GM19239 (cell line): ENCODE data around the gene MIB1.
A peak's percentile ranks its signal among the peaks of the same experiment; 100 is the strongest.

Source experiments
- DNase-seq: peaks from one replicate; pipeline ENCODE4 v3.0.0; 2011; ENCODE audit warnings: low spot score; ENCODE audit not compliant: insufficient read length
- FAIRE-seq: peaks from 2 replicates; lab custom pipeline; 2011; peaks lifted over from hg19 to GRCh38; lab: Jason Lieb, UNC

Gene MIB1

GRCh38 chr18:21864386-21864785 is 123.8 kb downstream of the MIB1 start:
- no peak for FAIRE-seq
- no peak for DNase-seq

- DNase-seq (no peak), FAIRE-seq (no peak)
Observed at GRCh38 chr18:21865043-21865442, 124.5 kb downstream of the MIB1 start.

GRCh38 chr18:21868770-21869169 is 128.2 kb downstream of the MIB1 start:
- FAIRE-seq (no peak), DNase-seq (no peak)

GRCh38 chr18:21889570-21889969 is 149.0 kb downstream of the MIB1 start:
- DNase-seq = no peak
- no peak for FAIRE-seq

GRCh38 chr18:21894619-21895367 is 154.2 kb downstream of the MIB1 start:
- FAIRE-seq = no peak
- no peak for DNase-seq

GRCh38 chr18:21896732-21897336 is 156.2 kb downstream of the MIB1 start:
- FAIRE-seq (no peak), DNase-seq (no peak)

GRCh38 chr18:21897811-21898210 is 157.2 kb downstream of the MIB1 start:
- peak; percentile 82 for FAIRE-seq
- DNase-seq = peak; percentile 39

- no peak for FAIRE-seq
- no peak for DNase-seq
Observed at GRCh38 chr18:21900605-21901352, 160.2 kb downstream of the MIB1 start.

- FAIRE-seq (no peak), DNase-seq (no peak)
Observed at GRCh38 chr18:21901423-21901945, 160.9 kb downstream of the MIB1 start.

- no peak for FAIRE-seq
- no peak for DNase-seq
Observed at GRCh38 chr18:21903709-21904108, 163.1 kb downstream of the MIB1 start.

GRCh38 chr18:21904856-21905255 is 164.3 kb downstream of the MIB1 start:
- DNase-seq = no peak
- no peak for FAIRE-seq

- no peak for FAIRE-seq
Observed at GRCh38 chr18:21907451-21907850, 166.9 kb downstream of the MIB1 start.

GRCh38 chr18:21908711-21909110 is 168.1 kb downstream of the MIB1 start:
- DNase-seq = no peak
- no peak for FAIRE-seq

More at GRCh38 chr18:21907451-21907850, 166.9 kb downstream of the MIB1 start:
- no peak for DNase-seq

GRCh38 chr18:21910906-21911305 is 170.3 kb downstream of the MIB1 start:
- FAIRE-seq (no peak), DNase-seq (no peak)

- no peak for DNase-seq
- FAIRE-seq = no peak
Observed at GRCh38 chr18:21911551-21911950, 171.0 kb downstream of the MIB1 start.

- FAIRE-seq (no peak), DNase-seq (no peak)
Observed at GRCh38 chr18:21912339-21913239, 172.0 kb downstream of the MIB1 start.

- FAIRE-seq (no peak), DNase-seq (no peak)
Observed at GRCh38 chr18:21914739-21915319, 174.2 kb downstream of the MIB1 start.

GRCh38 chr18:21915546-21915945 is 175.0 kb downstream of the MIB1 start:
- no peak for FAIRE-seq
- DNase-seq = no peak

GRCh38 chr18:21916594-21916993 is 176.0 kb downstream of the MIB1 start:
- no peak for FAIRE-seq
- no peak for DNase-seq

GRCh38 chr18:21918693-21919092 is 178.1 kb downstream of the MIB1 start:
- no peak for FAIRE-seq
- DNase-seq = no peak
